Spleen (tissue), 7 donors: ENCODE results near the gene GPATCH4.

Experiments used
- POLR2A ChIP-seq, 3 donors: fragments of 450-650 bp; IDR thresholded peaks; one replicate each; pipeline ENCODE4 v1.5.1; 2017; ENCODE audit warnings: antibody characterized with exemption in 3 of 3, mild to moderate bottlenecking in 1 of 3
- POLR2AphosphoS5 ChIP-seq, 3 donors: sonication (generic); formaldehyde crosslinking; IDR thresholded peaks; one replicate each; pipeline ENCODE4 v1.5.1; 2017; ENCODE audit warnings: antibody characterized with exemption in 3 of 3
- TF ChIP-seq, protein P1 (sequence below), 11 experiments: fragments of 200-600 bp in 7 of 11; fragments of 450-650 bp in 4 of 11; sonication (generic) in 4 of 11; IDR thresholded peaks in 8 of 11; conservative IDR thresholded peaks in 3 of 11; 1 replicate in 7 of 11; 2 replicates in 4 of 11; pipeline versions ENCODE4 v1.4.0 to v1.8.0; 2016 to 2021; ENCODE audit warnings: antibody characterized with exemption in 11 of 11, inconsistent platforms in 4 of 11, mild to moderate bottlenecking in 1 of 11
- donor health status: DM: no; HTN: no; CAD: no; lungs with moderate emphysema.
- donor health status: DM: no; HTN: no; CAD: no.
- donor health status: DM: no; HTN: no; CAD: no.

DNA sequence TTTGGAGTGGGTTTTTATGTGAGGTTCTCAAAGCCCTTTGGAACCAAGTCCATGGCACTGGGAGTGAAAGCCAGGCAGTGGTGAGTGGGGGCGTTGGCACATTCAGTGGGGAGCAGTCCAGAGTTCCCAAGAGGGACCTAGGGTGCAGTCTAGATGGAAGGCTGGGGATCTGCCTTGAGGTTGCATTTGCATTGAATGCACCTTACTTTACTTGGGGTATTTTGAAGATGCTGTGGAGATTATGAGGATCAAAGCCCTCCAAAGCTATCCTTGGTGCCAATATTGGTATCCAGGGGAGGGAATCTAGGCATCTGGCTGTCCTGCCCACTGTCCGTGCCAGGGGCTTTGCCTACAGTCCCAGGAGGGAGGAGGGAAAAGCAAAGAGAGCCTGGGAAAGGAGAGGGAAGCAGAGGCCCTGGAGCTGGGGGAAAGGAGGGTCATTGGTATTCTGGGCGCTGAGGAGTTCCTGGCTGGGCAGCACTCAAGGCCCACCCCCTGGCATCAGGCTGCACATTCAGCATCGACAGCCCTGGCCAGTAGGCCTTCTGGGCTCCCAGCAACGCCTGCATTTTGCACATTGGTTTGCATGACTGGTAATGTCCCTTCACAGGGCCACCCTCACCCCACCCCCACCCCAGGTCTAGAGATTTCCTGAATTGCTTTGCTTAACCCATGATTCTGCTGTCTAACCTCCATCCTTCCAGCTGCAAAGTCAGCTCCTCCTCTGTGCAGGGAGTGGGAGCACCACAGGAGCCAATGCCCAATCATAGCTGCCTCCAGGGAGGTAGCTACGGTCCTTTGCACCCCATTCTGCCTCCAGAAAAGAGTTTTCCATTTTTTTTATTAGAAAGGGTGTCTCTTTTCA lies 39.8 kb upstream of the GPATCH4 start:
- TF ChIP-seq, protein P1, sequence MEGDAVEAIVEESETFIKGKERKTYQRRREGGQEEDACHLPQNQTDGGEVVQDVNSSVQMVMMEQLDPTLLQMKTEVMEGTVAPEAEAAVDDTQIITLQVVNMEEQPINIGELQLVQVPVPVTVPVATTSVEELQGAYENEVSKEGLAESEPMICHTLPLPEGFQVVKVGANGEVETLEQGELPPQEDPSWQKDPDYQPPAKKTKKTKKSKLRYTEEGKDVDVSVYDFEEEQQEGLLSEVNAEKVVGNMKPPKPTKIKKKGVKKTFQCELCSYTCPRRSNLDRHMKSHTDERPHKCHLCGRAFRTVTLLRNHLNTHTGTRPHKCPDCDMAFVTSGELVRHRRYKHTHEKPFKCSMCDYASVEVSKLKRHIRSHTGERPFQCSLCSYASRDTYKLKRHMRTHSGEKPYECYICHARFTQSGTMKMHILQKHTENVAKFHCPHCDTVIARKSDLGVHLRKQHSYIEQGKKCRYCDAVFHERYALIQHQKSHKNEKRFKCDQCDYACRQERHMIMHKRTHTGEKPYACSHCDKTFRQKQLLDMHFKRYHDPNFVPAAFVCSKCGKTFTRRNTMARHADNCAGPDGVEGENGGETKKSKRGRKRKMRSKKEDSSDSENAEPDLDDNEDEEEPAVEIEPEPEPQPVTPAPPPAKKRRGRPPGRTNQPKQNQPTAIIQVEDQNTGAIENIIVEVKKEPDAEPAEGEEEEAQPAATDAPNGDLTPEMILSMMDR (IDR thresholded peaks at IDR 0.05 in 8 of 11, conservative IDR thresholded peaks at IDR 0.05 in 3 of 11): no peak
- TF ChIP-seq POLR2A (IDR thresholded peaks at IDR 0.05) (no peak), POLR2AphosphoS5 (IDR thresholded peaks at IDR 0.05) (no peak)
